GM12801 (cell line): ENCODE results near the gene CPLANE2.

ENCODE experiments used
- TF ChIP-seq, protein P1 (sequence below): IDR thresholded peaks from one replicate; pipeline ENCODE4 v1.5.1; 2011; ENCODE audit warnings: control low read depth; ENCODE audit not compliant: insufficient read length; ENCODE audit errors: extremely low read depth

Gene CPLANE2

DNA sequence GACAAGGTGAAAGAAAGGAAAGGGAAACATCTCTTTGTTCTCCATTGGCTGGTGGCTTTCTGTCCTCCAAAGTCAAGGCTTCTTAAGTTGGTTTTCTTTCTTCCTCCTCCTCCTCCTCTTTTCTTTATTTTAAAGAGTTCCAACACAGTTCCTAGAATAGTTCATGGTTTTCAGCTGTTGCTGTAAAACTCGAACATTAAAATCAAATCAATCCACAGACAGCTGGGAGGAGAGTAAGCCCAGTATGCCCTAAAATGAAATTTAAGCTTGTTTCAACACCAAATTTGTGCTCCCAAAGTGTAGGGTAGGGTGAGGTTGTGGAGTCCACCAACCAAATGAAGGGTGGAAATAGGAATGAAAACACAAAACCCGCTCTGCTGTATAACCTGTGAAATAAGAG, 10.5 kb upstream of the CPLANE2 start:
- TF ChIP-seq, protein P1, sequence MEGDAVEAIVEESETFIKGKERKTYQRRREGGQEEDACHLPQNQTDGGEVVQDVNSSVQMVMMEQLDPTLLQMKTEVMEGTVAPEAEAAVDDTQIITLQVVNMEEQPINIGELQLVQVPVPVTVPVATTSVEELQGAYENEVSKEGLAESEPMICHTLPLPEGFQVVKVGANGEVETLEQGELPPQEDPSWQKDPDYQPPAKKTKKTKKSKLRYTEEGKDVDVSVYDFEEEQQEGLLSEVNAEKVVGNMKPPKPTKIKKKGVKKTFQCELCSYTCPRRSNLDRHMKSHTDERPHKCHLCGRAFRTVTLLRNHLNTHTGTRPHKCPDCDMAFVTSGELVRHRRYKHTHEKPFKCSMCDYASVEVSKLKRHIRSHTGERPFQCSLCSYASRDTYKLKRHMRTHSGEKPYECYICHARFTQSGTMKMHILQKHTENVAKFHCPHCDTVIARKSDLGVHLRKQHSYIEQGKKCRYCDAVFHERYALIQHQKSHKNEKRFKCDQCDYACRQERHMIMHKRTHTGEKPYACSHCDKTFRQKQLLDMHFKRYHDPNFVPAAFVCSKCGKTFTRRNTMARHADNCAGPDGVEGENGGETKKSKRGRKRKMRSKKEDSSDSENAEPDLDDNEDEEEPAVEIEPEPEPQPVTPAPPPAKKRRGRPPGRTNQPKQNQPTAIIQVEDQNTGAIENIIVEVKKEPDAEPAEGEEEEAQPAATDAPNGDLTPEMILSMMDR, result no peak

DNA sequence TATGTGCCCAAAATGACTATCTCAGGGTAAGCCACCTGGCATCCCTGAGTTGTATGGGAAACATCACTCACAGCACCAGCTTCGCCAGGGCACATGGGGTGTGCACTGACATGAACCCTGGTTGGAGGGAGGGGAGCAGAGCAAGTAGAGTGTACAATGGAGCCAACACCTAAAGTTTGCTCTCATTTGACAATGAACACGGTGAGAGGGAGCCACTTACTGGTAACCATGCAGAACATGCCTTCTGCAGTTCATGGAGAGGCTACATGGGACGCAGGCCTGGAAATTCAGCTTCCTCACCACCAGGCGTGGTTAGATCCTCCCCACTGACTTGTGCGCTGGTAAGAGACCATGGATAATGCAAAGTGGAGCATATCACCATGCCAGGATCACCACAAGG, 10.0 kb upstream of the CPLANE2 start:
- TF ChIP-seq, protein P1, result no peak

DNA sequence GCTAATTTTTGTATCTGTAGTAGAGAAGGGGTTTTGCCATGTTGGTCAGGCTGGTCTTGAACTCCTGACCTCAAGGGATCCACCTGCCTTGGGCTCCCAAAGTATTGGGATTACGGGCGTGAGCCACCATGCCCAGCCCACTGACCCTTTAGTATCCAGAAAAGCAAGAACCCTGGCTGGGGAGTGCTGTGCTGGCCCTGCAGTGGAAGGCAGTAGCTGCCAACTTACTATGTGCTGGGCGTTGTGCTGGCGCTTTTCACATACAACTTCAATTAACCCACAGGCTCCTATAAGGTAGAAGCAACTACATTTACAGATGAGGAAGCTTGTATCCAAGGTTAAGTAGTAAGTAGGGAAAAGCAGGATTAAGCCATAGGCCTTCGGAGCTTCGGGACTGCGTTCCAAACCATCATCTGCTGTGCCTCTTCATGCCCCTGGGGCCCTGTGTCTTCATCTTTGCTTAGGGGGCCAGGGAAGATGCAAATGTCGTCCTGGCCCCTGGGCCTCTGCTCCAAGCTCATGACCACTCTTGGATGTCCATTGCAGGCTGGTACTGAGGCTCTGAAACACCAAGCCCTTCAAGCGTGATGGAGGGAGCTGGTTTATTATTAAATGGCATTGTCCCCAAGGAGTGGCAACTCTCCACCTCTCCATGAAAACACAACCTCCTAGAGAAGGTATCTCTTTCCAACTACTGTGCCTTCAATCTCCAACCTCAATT, 8.7 kb upstream of the CPLANE2 start:
- TF ChIP-seq, protein P1, result no peak

DNA sequence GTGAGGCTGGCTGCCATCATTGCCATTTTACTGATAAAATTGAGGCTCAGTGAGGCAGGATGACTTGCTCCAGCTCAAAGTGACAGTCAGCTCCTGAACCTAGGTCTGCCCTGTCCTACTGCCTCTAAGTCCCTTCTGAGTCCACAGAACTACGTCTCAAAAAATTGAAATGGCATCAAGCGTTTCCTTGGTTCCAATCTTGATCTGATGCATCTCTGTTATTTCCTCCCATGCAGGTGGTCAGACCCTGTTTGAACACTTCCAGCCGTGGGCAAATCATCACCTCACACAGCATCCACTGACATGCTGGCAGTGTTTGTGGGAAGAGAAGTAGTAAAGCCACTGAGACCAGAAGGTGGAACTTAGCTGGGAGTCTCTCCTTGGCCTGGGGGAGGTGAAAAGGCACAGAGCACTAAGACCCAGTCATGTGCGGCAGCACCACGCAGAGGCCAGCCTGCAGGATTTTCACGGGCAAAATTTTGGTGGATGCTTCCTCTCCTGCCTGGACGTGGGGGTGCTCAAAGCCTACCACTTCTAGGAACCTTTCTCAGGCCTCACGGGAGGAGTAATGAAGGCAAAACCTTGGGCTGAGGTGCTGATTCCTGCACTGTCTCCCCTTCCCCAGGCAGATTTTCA, 7.8 kb upstream of the CPLANE2 start:
- TF ChIP-seq, protein P1, result no peak

DNA sequence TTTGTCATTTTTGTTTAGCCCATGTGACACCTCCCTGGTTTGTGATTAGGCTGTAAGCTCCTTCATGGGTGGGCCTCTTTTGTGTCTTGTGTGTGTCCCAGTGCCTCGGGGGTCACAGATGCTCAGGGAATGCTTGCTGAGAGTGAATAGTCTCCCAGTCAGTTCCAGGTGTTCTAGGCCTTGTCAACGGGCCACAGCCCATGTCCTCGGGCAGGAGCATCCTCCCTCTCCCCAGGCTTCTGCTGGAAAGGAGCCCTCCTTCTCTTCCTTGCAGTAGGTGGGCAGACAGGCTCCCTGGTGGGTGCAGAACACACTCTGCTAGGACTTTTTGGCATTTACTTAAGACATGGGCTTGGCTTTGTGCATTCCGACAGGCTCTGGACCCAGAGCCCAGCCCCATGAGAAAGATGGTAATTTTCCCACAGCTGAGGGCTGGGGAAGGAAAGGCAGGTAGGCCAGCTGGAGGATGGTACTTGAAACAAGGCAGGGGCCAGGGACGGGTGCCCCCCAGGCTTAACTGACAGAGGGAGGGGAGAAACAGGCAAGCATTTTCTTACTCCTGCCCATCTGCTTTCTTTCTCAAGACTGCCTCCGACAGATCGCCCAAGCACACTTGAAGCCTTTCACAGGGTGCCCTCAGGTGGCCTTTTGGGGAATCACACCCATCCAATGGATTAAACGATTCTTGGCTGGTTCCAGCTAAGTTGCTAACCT, 7.1 kb upstream of the CPLANE2 start:
- TF ChIP-seq, protein P1, result peak; percentile 93

DNA sequence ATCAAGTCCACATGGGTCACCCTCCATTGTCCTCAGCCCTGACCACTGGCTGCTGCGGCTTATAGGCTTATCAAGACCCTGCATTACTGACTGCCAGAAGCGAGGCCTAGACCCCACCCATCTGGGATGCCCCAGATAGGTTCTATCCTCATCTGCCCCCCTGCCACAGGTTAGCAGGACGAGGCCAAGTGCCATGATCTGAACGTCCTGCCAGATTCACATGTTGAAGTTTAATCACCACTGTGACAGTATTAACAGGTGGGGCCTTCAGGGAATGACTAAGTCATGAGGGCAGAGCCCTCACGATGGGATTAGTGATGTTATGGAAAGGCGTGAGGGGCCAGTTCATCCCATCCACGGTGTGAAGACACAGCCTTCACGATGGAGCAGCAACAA, 6.2 kb upstream of the CPLANE2 start:
- TF ChIP-seq, protein P1, result no peak

DNA sequence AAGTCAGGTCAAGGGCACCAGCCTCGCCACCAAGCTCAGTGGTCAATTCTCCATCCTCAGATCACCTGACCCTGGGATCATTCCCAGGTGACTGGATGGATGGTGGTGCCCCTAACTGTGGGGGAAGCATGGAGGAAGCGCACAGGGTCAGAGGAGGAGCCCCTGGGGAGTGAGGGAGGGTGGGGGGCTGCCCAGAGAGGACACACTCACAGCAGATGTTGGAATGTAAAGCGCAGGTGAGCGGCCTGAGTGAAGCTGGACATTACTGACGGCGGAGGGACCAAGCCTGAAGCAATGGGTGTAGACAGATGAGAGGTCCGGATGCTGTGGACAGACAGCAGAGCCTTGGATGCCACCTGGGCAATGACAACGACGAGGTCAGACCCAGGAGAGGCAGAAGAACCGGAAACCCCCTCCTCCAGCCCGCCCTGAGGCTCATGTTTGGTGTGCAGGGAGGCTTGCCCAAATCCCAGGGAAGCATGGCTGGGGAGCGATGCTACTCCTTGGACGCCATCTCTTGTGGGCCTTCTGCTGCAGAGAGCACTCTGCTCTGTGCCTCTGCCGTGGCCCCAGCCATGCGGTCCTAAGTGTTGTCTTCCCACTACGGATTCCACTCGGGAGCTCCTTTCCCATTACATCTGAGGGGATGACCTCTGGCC, 5.7 kb upstream of the CPLANE2 start:
- TF ChIP-seq, protein P1, result no peak
